IMR-90 (cell line): ENCODE data around the gene ATOSB. TPM values are rescaled to one million over a fixed set of nuclear protein-coding genes. Genes with fewer than 3 reads are reported as not detected.

Source experiments
- CTCF ChIP-seq: conservative IDR thresholded peaks from 2 replicates; pipeline ENCODE4 v1.5.1; 2012; ENCODE audit warnings: mild to moderate bottlenecking, low read depth, low read length, improper control_type of control experiment
- MAFK ChIP-seq: IDR thresholded peaks from 2 replicates; pipeline ENCODE4 v1.6.1; 2012; ENCODE audit warnings: low read depth, low read length, improper control_type of control experiment
- MXI1 ChIP-seq: IDR thresholded peaks from 2 replicates; pipeline ENCODE4 v1.6.1; 2012; ENCODE audit warnings: low read depth, mild to moderate bottlenecking, low read length, moderate library complexity, borderline replicate concordance
- RAD21 ChIP-seq: IDR thresholded peaks from 2 replicates; pipeline ENCODE4 v1.6.1; 2012; ENCODE audit warnings: low read length, improper control_type of control experiment
- SMC3 ChIP-seq: fragments of 150-350 bp; IDR thresholded peaks from 2 replicates; pipeline ENCODE4 v1.6.1; 2016; ENCODE audit warnings: low read depth, mild to moderate bottlenecking, antibody characterized with exemption, low read length, moderate library complexity
- polyA plus RNA-seq, 3 experiments: library from polyadenylated mRNA; depleted of rRNA; stranded (reverse); fragments of >200 nt; gene quantifications; 2 replicates each; pipeline ENCODE4 v1.2.3, GENCODE V29; 2012; ENCODE audit warnings: low replicate concordance in 1 of 3
- total RNA-seq: library from RNA; depleted of rRNA; stranded (reverse); fragments of >200 nt; gene quantifications from 2 replicates; pipeline ENCODE4 v1.2.3, GENCODE V29; 2012

ATOSB gene
- total and polyA plus RNA-seq, 2 of the 4 experiments (the other 2 are of a cell fraction) = 12.0 to 40.2 TPM

DNA sequence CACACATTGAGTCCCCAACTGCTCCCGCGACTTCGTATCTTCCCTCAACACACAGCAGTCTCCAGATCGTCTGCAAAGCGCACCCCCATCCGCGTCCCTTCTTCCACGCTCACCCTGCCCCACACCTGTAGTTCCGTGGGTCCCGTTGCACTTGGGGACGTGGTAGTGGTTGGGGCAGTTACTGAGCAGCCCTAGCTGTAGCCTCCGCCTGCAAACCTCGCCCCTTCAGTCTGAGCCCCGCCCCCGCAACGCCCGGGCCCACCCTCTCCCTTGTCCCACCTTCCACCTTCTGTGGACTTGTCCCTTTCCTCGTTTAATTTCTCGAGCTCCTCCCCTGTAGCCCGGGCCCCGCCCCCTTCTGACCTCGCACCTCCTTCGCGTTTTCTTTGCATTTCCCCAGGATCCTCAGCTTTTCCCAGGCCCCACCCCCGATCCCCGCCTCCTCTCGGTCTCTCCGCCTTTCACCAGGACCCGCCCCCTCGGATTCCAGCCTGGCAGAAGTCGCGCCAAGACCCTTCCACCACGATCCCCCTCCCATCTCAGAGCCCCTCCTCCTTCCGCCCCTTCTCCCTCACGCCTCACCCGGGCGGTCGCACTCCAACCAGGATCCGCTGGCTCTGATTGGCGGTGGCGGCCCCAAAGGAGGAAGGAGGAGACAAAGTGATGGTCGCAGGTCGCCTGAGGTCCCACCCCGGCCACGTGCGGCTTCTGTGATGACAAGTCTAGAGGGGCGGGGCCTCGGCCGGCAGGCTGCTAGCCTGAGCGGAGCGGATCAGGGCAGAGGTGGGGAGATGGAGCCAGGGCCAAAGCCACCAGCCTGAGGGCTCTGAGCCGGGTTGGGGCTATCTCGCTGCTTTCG, at the start of gene ATOSB (continued):
- TF ChIP-seq SMC3 (no peak), MXI1 (peak; percentile 91), RAD21 (no peak), MAFK (no peak), CTCF (no peak)
